Astrocyte (in vitro differentiated cells and primary cell): Measurements from ENCODE around the gene CD300A.

Experiments used
- EZH2 ChIP-seq: IDR thresholded peaks from 2 replicates; pipeline ENCODE4 v1.6.1; 2012; ENCODE audit warnings: mild to moderate bottlenecking, low read length, inconsistent platforms; ENCODE audit not compliant: insufficient read depth
- TF ChIP-seq, protein P1 (sequence below): IDR thresholded peaks from 2 replicates; pipeline ENCODE4 v1.5.1; 2011; ENCODE audit warnings: low read depth, mild to moderate bottlenecking, inconsistent platforms, low read length, moderate library complexity; ENCODE audit not compliant: insufficient read depth

DNA sequence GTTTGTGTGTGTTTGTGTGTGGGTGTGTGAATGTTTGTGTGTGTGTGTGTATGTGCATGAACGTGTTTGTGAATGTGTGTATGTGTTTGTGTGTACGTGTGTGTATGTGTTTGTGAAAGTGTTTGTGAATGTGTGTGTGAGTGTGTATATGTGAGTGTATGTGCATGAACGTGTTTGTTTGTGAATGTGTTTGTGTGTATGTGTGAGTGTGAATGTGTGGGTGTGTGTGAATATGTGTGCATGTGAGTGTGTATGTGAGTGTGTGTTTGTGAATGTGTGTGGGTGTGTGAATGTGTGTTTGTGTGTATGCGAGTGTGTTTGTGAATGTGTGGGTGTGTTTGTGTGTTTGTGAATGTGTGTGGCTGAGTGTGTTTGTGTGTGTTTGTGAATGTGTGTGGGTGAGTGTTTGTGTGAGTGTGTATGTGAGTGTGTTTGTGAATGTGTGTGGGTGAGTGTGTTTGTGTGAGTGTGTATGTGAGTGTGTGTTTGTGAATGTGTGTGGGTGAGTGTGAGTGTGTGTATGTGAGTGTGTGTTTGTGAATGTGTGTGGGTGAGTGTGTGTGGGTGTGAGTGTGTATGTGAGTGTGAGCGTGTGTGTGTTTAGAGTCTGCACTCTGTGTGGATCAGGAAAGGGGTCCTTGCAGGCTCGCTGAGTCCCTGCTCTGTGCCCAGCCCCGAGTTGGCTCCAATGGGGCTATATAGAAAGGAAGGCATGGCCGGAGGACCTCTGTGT, 890 bp upstream of the CD300A start:
- TF ChIP-seq, protein P1, sequence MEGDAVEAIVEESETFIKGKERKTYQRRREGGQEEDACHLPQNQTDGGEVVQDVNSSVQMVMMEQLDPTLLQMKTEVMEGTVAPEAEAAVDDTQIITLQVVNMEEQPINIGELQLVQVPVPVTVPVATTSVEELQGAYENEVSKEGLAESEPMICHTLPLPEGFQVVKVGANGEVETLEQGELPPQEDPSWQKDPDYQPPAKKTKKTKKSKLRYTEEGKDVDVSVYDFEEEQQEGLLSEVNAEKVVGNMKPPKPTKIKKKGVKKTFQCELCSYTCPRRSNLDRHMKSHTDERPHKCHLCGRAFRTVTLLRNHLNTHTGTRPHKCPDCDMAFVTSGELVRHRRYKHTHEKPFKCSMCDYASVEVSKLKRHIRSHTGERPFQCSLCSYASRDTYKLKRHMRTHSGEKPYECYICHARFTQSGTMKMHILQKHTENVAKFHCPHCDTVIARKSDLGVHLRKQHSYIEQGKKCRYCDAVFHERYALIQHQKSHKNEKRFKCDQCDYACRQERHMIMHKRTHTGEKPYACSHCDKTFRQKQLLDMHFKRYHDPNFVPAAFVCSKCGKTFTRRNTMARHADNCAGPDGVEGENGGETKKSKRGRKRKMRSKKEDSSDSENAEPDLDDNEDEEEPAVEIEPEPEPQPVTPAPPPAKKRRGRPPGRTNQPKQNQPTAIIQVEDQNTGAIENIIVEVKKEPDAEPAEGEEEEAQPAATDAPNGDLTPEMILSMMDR = no peak
- no peak for TF ChIP-seq EZH2
